ENCODE measurements around the gene CADM2. TPM values are rescaled to one million over a fixed set of nuclear protein-coding genes. Genes with fewer than 3 reads are reported as not detected.

The CADM2 gene
- polyA plus RNA-seq, 1 donor from 2014 or later: 4.5 TPM

GRCh38 chr3:85313380-85313779 lies 354.6 kb downstream of the CADM2 start:
- H3K79me2 ChIP-seq (replicated peaks; ENCODE audit: insufficient read depth, low read length): no peaks in the 10 kb centered on the region
- H3K9me2 ChIP-seq (ENCODE audit: insufficient read depth, low read length): no peaks in the 10 kb centered on the region
- H3F3A ChIP-seq (ENCODE audit: insufficient read depth, low read length, poor library complexity, severe bottlenecking): no peaks in the 10 kb centered on the region
- no peak overlapping the region for H3K9ac ChIP-seq (ENCODE audit: low read length)
- H3K27ac ChIP-seq (ENCODE audit: low read length): no peak overlapping the region
- H3K9me3 ChIP-seq (ENCODE audit: low read length): no peaks in the 10 kb centered on the region
- H2AFZ ChIP-seq (ENCODE audit: low read depth, low read length): no peak overlapping the region
- no peaks in the 10 kb centered on the region for H3K36me3 ChIP-seq (ENCODE audit: insufficient read depth, low read length)
- H3K4me2 ChIP-seq (ENCODE audit: low read length): no peak overlapping the region
- H3K27me3 ChIP-seq (ENCODE audit: insufficient read depth, low read depth, low read length): no peaks in the 10 kb centered on the region
- H3K4me3 ChIP-seq (ENCODE audit: low read length): no peak overlapping the region
- no peaks in the 10 kb centered on the region for H4K20me1 ChIP-seq (ENCODE audit: insufficient read depth)
- TF ChIP-seq EP300 (conservative IDR thresholded peaks at IDR 0.05; ENCODE audit: poor library complexity, severe bottlenecking) (peak; percentile 74), POLR2AphosphoS5 (IDR thresholded peaks at IDR 0.05) (peak; percentile 44), CTCF (IDR thresholded peaks at IDR 0.05; ENCODE audit: poor library complexity, severe bottlenecking) (no peak)

DNA sequence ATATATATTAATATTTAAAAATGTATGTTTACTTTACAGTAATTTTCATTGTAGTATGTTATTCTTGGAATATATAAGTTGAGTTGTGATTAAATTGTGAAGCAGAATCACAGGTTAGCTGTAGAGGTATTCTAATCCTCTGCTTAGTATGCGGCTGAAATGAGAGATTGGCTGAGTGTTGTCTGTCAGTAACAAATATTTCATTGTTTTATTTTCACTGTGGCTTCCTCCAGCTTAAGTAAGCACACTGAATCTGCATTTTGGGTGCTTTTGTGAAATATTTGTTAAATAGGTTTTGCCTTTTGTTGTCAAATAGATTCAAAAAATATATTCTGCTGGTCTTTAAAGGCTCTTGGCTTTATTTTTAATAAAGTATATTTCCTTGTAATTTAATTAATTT lies 357.5 kb downstream of the CADM2 start:
- H3K27ac ChIP-seq (ENCODE audit: low read length): no peak overlapping the region
- no peak overlapping the region for H3K4me2 ChIP-seq (ENCODE audit: low read length)
- H3K4me3 ChIP-seq (ENCODE audit: low read length): no peak overlapping the region
- no peaks in the 10 kb centered on the region for H3K27me3 ChIP-seq (ENCODE audit: insufficient read depth, low read depth, low read length)
- no peaks in the 10 kb centered on the region for H3K79me2 ChIP-seq (replicated peaks; ENCODE audit: insufficient read depth, low read length)
- H3K9me2 ChIP-seq (ENCODE audit: insufficient read depth, low read length): no peaks in the 10 kb centered on the region
- no peaks in the 10 kb centered on the region for H3K9me3 ChIP-seq (ENCODE audit: low read length)
- no peak overlapping the region for H3K9ac ChIP-seq (ENCODE audit: low read length)
- no peaks in the 10 kb centered on the region for H4K20me1 ChIP-seq (ENCODE audit: insufficient read depth)
- no peak for TF ChIP-seq SMC3 (conservative IDR thresholded peaks at IDR 0.05; ENCODE audit: poor library complexity)
- TF ChIP-seq MXI1 (conservative IDR thresholded peaks at IDR 0.05; ENCODE audit: poor library complexity, severe bottlenecking): no peak
- no peak for TF ChIP-seq REST (IDR thresholded peaks at IDR 0.05; ENCODE audit: borderline replicate concordance)
- no peak for TF ChIP-seq EZH2 (IDR thresholded peaks at IDR 0.05; ENCODE audit: borderline replicate concordance, insufficient read depth, low read length, poor library complexity, severe bottlenecking)
- no peak for TF ChIP-seq EP300 (conservative IDR thresholded peaks at IDR 0.05; ENCODE audit: poor library complexity, severe bottlenecking)
- no peak for TF ChIP-seq CTCF (IDR thresholded peaks at IDR 0.05; ENCODE audit: poor library complexity, severe bottlenecking)
- TF ChIP-seq RAD21 (conservative IDR thresholded peaks at IDR 0.05): no peak
- TF ChIP-seq POLR2AphosphoS5 (IDR thresholded peaks at IDR 0.05): no peak
- TF ChIP-seq TAF1 (IDR thresholded peaks at IDR 0.05; ENCODE audit: low read depth): no peak
- no peak overlapping the region for H2AFZ ChIP-seq (ENCODE audit: low read depth, low read length)
- no peaks in the 10 kb centered on the region for H3F3A ChIP-seq (ENCODE audit: insufficient read depth, low read length, poor library complexity, severe bottlenecking)
- H3K36me3 ChIP-seq (ENCODE audit: insufficient read depth, low read length): no peaks in the 10 kb centered on the region

Measured in neural cell (in vitro differentiated cells).